ENCODE data around the gene SORCS3.

GRCh38 chr10:104648421-104648820, 7.3 kb downstream of the SORCS3 start:
- TF ChIP-seq EZH2 (IDR thresholded peaks at IDR 0.05; ENCODE audit: insufficient read depth, low read length): no peak
- TF ChIP-seq CTCF (IDR thresholded peaks at IDR 0.05; ENCODE audit: insufficient read depth, low read depth, low read length): no peak
